Stimulated activated CD8-positive, alpha-beta memory T cell treated with anti-CD3 and anti-CD28 coated beads, Interleukin-12 subunit alpha, Interleukin-12 subunit beta, amount 100 ng/mL, for 4 hours (primary cell): ENCODE data around the gene URB1.
"Not testable (repeated sequence)": the region's sequence is repeated elsewhere in the genome, so short reads cannot be mapped to it uniquely, and the experiment has no call there.

Experiments used
- DNase-seq: peaks from one replicate; pipeline ENCODE4 v3.0.0-alpha.2; 2020; ENCODE audit warnings: low read depth

The URB1 gene

GRCh38 chr21:32392880-32393676 lies at the start of gene URB1:
Gene URB1 (minus strand): TSS chr21:32393012. CDS start chr21:32392910, 102 bp downstream.
- peak; percentile 89 for DNase-seq

GRCh38 chr21:32437729-32438128 lies 44.9 kb upstream of the URB1 start:
- no peak for DNase-seq

GRCh38 chr21:32432982-32433660 lies 40.3 kb upstream of the URB1 start:
- not testable (repeated sequence) for DNase-seq

- no peak for DNase-seq
Observed at GRCh38 chr21:32427958-32428623, 35.3 kb upstream of the URB1 start.

DNA sequence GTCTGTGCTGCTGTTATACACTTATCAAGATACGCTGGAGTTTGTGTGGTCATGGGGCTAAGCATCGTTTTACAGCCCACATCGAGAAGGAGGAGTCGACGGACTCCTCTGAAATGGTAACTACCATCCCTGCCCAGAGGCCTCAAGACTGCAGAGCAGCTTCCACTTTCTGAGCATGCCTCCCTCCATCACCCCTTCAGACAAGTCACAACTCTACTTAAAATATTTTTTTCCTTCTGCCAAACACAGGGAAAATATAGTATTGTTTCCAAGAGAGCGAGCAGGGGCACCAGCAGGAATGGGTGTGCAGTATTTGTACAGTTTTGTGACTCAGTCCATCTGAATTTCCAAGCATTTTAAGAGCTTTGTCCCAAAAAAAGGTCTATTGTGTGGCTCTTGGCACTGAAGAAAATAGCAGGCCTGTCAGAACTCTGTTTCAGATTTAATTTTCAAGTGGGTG lies 33.8 kb upstream of the URB1 start:
- DNase-seq = no peak

- no peak for DNase-seq
Observed at GRCh38 chr21:32426066-32426465, 33.3 kb upstream of the URB1 start.

DNA sequence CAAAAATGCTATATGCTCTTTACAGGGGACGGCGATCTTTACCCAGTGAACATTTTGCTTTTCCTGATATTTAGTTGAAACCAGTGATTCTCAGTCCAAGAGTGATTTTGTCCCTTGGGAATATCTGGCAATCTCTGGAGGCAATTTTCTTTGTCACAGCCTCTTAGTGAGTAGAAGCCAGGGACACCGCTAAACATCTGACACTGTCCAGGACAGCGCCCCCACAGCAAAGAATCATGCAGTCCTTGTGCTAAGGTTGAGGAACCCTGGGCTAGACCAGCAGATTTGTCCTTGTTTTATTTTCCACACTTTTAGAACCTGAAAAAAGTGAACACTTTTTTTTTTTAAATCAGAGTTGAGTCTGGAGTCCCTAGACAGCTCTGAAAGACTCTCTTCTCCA lies 32.8 kb upstream of the URB1 start:
- no peak for DNase-seq

DNA sequence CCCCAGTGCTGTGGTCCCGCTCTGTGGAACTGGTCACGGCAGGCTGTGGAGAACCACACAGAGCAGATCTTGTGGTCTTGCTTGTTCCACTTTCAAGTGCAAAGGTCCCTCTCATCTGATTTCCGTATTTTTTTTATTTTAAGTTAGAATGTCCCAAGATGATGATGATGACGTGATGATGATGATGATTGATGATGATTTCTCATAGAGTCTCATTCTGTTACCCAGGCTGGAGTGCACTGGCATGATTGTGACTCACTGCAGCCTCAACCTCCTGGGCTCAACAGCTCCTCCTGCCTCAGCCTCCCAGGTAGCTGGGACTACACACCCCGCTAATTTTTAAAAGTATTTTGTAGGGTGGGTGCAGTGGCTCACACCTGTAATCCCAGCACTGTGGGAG lies 31.9 kb upstream of the URB1 start:
- DNase-seq = no peak

- no peak for DNase-seq
Observed at GRCh38 chr21:32424191-32424535, 31.4 kb upstream of the URB1 start.

GRCh38 chr21:32423320-32424190 lies 30.7 kb upstream of the URB1 start:
- DNase-seq = no peak

- DNase-seq = no peak
Observed at GRCh38 chr21:32422064-32422463, 29.3 kb upstream of the URB1 start.

DNA sequence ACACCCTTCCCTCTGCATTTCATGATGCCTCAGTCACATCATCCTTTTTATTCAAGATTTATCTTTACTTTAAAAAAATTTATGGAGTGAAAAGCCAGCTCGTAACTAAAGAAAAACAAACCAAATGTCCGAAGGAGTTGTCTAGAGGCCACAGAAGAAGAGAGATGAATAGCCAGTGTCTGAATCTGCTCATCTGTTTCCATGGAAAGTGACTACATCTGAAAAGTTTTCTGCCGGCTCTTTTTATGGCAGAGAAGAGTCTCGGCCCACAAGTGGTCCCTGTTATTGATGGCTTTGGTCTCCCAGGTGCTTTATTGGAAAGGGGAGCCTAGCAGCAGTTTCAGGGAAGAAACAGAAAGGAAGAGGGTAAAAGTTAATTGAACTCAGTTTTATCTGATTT lies 25.3 kb upstream of the URB1 start:
- DNase-seq = no peak

GRCh38 chr21:32415451-32416398 lies 22.9 kb upstream of the URB1 start:
- no peak for DNase-seq

GRCh38 chr21:32414579-32415358 lies 22.0 kb upstream of the URB1 start:
- no peak for DNase-seq

DNA sequence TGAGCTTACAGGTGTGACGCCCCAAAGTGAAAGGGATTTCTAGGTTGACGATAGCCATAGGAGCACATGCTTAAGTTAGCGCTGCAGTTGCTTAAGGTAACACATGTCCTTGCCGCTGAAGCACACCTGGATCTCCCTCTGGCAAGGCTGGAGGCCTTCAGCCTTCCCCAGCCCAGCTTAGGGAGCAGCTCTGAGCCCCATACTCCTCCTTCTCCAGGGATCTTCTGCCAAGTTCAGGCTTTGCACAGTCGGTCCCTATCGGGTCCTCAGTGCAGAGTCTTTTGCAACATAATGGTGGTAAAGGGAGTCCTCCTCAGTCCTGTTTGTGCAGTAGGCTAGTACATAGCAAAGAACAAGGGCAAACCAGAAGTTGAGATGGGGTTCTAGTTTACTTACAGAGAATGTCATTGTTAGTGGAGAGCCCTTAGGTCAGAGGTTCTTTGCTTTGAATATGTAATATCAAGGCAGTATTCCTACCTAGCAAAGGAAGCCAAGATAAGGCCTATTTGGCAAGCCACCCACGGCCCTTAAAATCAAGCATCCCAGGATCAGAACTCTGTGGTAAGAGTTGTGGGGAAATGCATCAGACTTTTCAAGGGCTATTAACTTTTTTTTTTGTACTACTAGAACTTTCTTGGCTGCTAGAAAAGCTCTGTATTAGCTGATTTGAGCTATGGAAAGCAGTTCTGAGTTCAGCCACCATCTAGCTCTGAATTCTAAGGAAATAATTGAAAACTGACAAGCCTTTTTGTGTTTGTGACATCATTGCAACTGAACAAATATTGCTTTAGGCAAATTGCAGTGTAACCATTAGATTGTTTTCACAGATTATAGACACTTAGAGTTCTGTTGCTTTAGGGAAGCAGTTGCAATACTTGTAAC lies 21.1 kb upstream of the URB1 start:
- DNase-seq = no peak

GRCh38 chr21:32413015-32413504 lies 20.2 kb upstream of the URB1 start:
- DNase-seq = no peak

DNA sequence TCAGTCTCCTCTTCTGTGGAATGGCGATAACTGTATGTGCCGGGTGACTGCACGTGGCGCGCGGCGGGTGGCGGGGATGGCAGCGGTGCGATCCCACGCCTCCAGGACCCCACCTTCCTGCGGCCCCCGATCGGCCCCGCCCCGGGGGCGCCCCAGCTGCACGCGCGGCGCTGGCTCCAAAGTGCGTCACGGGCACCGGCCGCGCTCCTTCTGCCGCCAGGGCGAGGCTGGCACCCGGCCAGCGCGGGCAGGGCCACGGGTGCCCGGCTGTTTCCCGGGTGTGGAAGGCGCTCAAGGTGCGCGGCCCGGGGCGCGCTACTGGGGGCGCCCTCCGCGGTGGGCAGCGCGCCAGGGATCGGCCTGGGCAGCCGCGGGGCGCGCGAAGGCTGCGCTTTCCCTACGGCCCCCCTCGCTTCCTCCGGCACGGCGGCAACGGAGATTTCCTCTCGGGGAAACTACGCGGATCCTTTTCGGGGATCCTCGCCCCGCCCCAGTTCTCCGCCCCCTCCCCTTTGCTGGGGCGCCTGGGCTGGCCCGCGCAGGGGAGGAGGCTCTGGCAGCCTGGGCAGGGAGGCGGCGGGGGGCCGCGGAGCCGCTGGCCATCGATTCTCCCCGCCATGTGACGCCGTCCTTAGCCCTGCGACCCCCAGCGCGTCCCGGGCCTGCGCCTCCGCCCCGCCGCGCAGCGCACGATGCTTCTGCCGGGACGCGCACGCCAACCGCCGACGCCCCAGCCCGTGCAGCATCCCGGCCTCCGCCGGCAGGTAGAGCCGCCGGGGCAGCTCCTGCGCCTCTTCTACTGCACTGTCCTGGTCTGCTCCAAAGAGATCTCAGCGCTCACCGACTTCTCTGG lies 19.6 kb upstream of the URB1 start, which contains the start of gene EVA1C:
EVA1C (plus strand) TSS at position 545 of the 853 bp plus-strand sequence; CDS start at position 693, 148 bp downstream.
- DNase-seq = peak; percentile 80
